Measurements from ENCODE around the gene KCTD15.

Gene KCTD15

GRCh38 chr19:33772102-33772857 lies 24.4 kb upstream of the KCTD15 start:
- TF ChIP-seq, protein P1, sequence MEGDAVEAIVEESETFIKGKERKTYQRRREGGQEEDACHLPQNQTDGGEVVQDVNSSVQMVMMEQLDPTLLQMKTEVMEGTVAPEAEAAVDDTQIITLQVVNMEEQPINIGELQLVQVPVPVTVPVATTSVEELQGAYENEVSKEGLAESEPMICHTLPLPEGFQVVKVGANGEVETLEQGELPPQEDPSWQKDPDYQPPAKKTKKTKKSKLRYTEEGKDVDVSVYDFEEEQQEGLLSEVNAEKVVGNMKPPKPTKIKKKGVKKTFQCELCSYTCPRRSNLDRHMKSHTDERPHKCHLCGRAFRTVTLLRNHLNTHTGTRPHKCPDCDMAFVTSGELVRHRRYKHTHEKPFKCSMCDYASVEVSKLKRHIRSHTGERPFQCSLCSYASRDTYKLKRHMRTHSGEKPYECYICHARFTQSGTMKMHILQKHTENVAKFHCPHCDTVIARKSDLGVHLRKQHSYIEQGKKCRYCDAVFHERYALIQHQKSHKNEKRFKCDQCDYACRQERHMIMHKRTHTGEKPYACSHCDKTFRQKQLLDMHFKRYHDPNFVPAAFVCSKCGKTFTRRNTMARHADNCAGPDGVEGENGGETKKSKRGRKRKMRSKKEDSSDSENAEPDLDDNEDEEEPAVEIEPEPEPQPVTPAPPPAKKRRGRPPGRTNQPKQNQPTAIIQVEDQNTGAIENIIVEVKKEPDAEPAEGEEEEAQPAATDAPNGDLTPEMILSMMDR (IDR thresholded peaks at IDR 0.05; ENCODE audit: low read depth, low read length) = no peak
- no peak overlapping the region for H3K4me3 ChIP-seq (ENCODE audit: low read depth, low read length)

DNA sequence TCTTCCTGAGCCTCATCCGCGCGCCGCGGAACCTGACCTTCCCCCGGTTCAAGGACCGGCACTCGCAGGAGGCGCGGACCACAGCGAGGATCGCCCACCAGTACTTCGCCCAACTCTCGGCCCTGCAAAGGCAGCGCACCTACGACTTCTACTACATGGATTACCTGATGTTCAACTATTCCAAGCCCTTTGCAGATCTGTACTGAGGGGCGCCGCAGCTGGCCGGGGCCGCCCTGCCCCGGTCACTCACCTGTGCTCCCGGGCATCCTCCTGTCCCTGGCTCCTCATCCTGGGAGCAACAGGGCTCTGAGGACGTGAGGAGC lies 23.9 kb upstream of the KCTD15 start:
- H3K4me3 ChIP-seq (ENCODE audit: low read depth, low read length) = no peak overlapping the region
- TF ChIP-seq, protein P1 (IDR thresholded peaks at IDR 0.05; ENCODE audit: low read depth, low read length) = no peak

DNA sequence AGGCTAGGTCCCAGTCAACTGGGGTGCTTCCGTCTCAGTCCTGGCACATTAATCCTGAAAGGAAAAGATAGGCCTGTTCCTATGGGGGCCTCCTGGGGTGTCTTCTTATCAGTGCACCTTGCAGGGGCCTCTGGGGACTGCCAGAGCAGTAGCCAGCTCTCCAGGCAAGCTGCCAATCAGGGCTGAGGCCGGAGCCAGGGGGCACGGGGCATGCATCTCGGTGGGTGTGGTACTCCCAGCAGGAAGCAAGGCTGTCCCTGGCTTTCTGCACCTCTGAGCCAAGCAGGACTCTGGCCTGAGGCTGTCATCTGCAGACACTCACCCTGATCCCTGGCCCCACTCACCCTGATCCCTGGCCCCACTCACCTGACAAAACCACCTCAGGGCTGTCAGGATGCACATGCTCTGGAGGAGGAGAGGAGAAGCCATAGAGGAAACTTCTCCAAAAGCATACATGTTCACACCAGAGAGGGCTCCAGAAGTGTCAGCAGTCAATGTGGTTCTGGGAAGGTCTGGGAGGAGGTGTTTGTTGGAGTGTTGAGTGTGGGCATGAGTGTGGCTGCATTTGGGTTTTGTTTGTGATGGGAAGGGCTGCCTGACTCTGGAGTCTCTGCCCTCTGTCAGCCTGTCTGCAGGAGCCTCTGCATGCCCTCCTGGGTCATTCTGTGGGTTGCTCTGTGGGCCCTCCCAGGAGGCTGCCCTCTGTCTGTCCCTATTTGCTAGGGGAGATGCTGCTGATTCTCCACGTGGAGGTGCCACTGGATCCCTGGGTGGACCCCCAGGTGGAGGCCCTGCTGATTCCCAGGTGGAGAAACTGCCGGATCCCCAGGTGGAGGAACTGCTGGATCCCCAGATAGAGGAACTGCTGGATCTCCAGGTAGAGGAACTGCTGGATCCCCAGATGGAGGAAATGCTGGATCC lies 22.7 kb upstream of the KCTD15 start:
- H3K4me3 ChIP-seq (ENCODE audit: low read depth, low read length) = no peak overlapping the region
- TF ChIP-seq, protein P1 (IDR thresholded peaks at IDR 0.05; ENCODE audit: low read depth, low read length) = no peak

DNA sequence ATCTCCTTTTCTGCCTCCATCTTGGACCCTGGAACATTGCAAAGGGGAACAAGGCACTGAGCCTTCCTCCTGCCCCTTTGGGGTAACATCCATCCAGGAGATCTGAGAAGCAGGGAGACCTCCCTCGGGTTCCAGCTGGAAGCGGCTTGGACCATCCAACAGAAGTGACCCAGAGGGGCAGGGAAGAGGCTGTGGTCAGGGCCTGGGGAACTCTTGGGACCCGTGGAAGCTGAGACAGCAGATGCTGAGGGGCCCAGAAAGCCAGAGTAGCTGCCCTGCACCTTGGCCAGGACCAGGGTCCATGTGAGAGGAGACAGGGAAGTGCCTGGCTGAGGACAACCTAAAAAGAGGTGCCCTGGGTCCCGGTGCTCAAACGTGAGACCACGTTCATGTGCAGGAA lies 21.9 kb upstream of the KCTD15 start:
- no peak overlapping the region for H3K4me3 ChIP-seq (ENCODE audit: low read depth, low read length)
- TF ChIP-seq, protein P1 (IDR thresholded peaks at IDR 0.05; ENCODE audit: low read depth, low read length) = no peak

DNA sequence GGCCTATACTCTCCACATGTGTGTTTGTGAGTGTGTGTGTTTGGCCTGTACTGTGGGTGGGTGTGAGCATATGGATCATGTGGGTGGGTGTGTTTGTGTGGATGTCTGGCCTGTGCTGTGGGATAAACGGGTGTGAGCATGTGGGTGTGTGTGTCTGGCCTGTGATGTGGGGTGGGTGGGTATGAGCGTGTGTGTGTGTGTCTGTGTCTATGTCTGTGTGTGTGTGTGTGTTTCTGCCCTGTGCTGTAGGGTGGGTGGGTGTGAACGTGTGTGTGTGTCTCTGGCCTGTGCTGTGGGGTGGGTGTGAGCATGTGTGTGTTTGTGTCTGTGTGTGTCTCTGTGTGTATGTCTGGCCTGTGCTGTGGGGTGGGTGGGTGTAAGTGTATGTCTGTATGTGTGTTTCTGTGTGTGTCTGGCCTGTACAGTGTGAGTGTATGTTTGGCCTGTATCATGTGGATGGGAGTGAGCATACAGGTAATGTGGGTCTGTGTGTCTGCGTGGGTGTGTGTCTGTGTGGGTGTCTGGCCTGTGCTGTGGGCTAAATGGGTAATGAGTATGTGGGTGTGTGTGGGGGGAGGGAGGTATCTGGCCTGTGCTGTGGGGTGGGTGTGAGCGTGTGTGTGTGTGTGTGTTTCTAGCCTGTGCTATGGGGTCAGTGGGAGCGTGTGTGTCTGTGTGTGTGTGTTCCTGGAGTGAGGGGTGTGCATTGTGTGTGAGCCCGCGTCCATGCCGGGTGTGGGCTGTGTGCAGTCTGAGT lies 20.8 kb upstream of the KCTD15 start:
- TF ChIP-seq, protein P1 (IDR thresholded peaks at IDR 0.05; ENCODE audit: low read depth, low read length) = no peak
- no peak overlapping the region for H3K4me3 ChIP-seq (ENCODE audit: low read depth, low read length)

GRCh38 chr19:33777351-33777750 lies 19.3 kb upstream of the KCTD15 start:
- no peak overlapping the region for H3K4me3 ChIP-seq (ENCODE audit: low read depth, low read length)
- TF ChIP-seq, protein P1 (IDR thresholded peaks at IDR 0.05; ENCODE audit: low read depth, low read length) = no peak
